Lower lobe of right lung (tissue), 2 donors: ENCODE measurements around the gene PID1. TPM values are rescaled to one million over a fixed set of nuclear protein-coding genes. Genes with fewer than 3 reads are reported as not detected.

Experiments used
- ATAC-seq, 2 donors: fragments of 200-7000 bp; cut with Tn5 transposase; one replicate each; pipeline ENCODE4 v1.9.1; 2020 to 2022; ENCODE audit warnings: mild to moderate bottlenecking in 2 of 2, moderate library complexity in 2 of 2
- DNase-seq: peaks from one replicate; pipeline ENCODE4 v3.0.0-alpha.2; 2020
- H3K27ac ChIP-seq: fragments of 200-600 bp; one replicate; pipeline ENCODE4 v1.8.0; 2022
- H3K27me3 ChIP-seq: fragments of 200-600 bp; one replicate; pipeline ENCODE4 v1.8.0; 2022; ENCODE audit warnings: low read depth
- H3K36me3 ChIP-seq: fragments of 200-600 bp; one replicate; pipeline ENCODE4 v1.8.0; 2022; ENCODE audit warnings: mild to moderate bottlenecking
- H3K4me1 ChIP-seq: fragments of 200-600 bp; one replicate; pipeline ENCODE4 v1.8.0; 2022
- H3K4me3 ChIP-seq: fragments of 200-600 bp; one replicate; pipeline ENCODE4 v1.8.0; 2022; ENCODE audit warnings: mild to moderate bottlenecking
- H3K9me3 ChIP-seq: fragments of 200-600 bp; one replicate; pipeline ENCODE4 v1.8.0; 2022
- intact Hi-C: fragments of 100-400 bp; cut with DNase I; formaldehyde crosslinking; loops from one replicate; pipeline ENCODE4 v1.11.0; 2022
- total RNA-seq: library from RNA; stranded (reverse); fragmentation: NEBNext Ultra II Directional; extraction: Animal tissue kit (Norgen Biotek cat#: 25700); gene quantifications from one replicate; pipeline ENCODE4 v1.2.1, GENCODE V29; 2021
- TF ChIP-seq, protein P1 (sequence below): fragments of 200-600 bp; IDR thresholded peaks from one replicate; pipeline ENCODE4 v1.8.0; 2022; ENCODE audit warnings: antibody characterized with exemption, mild to moderate bottlenecking
- donor health status: DM: no; HTN: yes; CAD: no; lungs with severe emphysema.

Gene PID1
- total RNA-seq, 1 donor from 2014 or later: 48.0 TPM

DNA sequence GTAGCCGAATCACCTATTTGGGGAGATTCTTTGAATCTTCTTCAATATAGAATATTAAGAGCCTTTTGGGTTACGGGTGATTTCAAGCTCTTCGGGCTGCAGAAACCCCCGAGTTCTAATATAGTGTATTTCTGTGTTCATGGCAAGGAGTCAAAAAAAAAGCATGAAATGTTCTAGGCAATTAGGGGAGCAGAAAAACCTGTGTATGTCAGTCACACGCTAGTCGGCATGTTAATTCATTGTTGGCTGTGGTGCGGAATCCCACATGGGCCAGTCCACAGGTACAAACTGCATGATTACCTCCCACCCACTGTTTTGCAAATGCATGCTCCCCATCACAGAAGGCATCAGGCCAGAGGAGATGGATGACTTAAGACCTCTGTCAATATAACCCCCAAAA lies 161.9 kb downstream of the PID1 start:
- H3K27ac ChIP-seq: no peak overlapping the region
- H3K27me3 ChIP-seq: no peaks in the 10 kb centered on the region
- intact Hi-C loops: no loop called here
- no peaks in the 10 kb centered on the region for H3K4me1 ChIP-seq
- TF ChIP-seq, protein P1, sequence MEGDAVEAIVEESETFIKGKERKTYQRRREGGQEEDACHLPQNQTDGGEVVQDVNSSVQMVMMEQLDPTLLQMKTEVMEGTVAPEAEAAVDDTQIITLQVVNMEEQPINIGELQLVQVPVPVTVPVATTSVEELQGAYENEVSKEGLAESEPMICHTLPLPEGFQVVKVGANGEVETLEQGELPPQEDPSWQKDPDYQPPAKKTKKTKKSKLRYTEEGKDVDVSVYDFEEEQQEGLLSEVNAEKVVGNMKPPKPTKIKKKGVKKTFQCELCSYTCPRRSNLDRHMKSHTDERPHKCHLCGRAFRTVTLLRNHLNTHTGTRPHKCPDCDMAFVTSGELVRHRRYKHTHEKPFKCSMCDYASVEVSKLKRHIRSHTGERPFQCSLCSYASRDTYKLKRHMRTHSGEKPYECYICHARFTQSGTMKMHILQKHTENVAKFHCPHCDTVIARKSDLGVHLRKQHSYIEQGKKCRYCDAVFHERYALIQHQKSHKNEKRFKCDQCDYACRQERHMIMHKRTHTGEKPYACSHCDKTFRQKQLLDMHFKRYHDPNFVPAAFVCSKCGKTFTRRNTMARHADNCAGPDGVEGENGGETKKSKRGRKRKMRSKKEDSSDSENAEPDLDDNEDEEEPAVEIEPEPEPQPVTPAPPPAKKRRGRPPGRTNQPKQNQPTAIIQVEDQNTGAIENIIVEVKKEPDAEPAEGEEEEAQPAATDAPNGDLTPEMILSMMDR: no peak
- H3K4me3 ChIP-seq: no peak overlapping the region
- H3K36me3 ChIP-seq: no peaks in the 10 kb centered on the region
- ATAC-seq: no peak
- no peaks in the 10 kb centered on the region for H3K9me3 ChIP-seq
- DNase-seq: no peak

DNA sequence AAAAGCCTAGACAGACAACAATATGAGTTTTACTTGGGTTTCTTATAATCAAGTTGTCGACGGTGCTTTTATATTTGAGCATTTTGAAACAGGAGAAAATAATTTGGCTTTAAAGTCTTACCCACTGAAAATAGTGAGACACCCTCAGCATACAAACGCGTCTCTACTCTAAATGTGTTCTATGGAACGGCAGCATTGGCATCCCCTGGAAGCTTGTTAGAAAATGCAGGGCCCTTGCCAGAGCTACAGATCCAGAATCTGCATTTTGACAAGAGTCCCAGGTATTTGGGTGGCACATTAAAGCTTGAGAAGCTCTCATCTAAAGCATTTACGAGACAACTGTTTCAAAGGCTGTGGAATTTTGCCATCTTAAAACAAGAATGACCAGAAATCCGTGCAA lies 163.5 kb downstream of the PID1 start:
- no peak for DNase-seq
- H3K27me3 ChIP-seq: no peaks in the 10 kb centered on the region
- no peak for ATAC-seq
- H3K27ac ChIP-seq: no peak overlapping the region
- no peaks in the 10 kb centered on the region for H3K36me3 ChIP-seq
- TF ChIP-seq, protein P1: no peak
- no peak overlapping the region for H3K4me3 ChIP-seq
- no peaks in the 10 kb centered on the region for H3K9me3 ChIP-seq
- H3K4me1 ChIP-seq: no peaks in the 10 kb centered on the region
- intact Hi-C loops: no loop called here

DNA sequence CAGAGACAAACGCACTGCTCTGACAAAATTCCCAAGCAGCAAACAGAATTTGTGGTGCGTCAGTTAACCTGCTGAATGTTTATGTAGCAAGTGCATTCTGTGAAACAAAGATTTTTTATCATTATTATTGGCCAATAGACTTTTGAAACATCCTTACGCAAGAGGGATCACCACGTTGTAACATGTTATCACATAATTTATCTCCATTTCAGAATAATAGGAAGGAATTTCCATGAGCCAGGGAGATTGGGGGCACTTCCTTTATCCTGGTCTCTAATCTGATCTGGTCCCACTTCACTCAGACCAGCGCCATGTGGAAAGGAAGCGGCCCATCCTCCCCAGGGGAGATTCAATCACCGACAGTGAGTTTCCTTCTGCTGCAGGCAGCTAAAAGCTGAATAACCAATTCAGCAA lies 166.1 kb downstream of the PID1 start:
- Histone ChIP-seq H3K27me3 (no peaks in the 10 kb centered on the region), H3K36me3 (no peaks in the 10 kb centered on the region), H3K4me1 (no peaks in the 10 kb centered on the region), H3K27ac (no peak overlapping the region), H3K4me3 (no peak overlapping the region), H3K9me3 (no peaks in the 10 kb centered on the region)
- DNase-seq (no peak), ATAC-seq (no peak)
- intact Hi-C loops: no loop called here
- TF ChIP-seq, protein P1: no peak

DNA sequence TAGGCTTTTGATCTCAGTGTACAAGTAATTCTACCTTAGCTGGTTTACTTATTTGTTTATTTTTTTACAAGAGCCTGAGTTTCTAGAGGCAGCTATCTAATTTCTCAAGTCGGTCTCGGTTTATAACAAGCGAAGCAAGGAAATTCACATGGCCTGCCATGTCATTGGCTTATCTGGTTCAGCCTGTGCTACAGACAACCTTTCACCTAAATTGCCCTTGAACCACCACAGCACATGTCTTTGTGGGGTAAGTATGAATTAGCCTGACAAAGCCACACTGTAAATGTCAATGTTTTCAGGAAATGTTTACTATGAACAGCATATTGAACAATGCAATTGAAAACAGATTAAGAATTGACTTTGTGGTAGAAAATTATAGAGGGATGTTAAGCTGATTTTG lies 167.1 kb downstream of the PID1 start:
- ATAC-seq (no peak), DNase-seq (no peak)
- no peaks in the 10 kb centered on the region for H3K36me3 ChIP-seq
- TF ChIP-seq, protein P1: no peak
- no peak overlapping the region for H3K27ac ChIP-seq
- no peak overlapping the region for H3K4me3 ChIP-seq
- H3K27me3 ChIP-seq: no peaks in the 10 kb centered on the region
- H3K4me1 ChIP-seq: no peaks in the 10 kb centered on the region
- intact Hi-C loops: no loop called here
- H3K9me3 ChIP-seq: no peaks in the 10 kb centered on the region

DNA sequence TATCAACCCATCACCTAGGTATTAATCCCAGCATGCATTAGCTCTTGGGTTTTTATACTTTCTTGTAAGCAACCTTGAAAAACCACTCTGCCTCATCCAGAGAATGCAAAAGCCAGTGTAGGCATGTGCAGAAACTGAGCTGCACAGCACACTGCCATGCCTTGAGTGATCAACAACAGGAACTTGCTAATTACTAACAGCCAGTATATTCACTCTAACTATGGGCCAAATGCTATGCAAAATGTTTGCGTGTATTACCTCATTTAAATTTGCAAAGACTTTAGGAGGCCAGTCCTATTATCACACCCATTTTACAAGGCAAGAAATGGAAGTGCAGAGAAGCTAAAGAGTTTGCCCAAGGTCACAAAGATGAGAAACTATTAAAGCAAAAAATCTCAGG lies 169.8 kb downstream of the PID1 start:
- DNase-seq (no peak), ATAC-seq (no peak)
- no peaks in the 10 kb centered on the region for H3K9me3 ChIP-seq
- intact Hi-C loops: no loop called here
- H3K27ac ChIP-seq: no peak overlapping the region
- TF ChIP-seq, protein P1: no peak
- no peak overlapping the region for H3K4me3 ChIP-seq
- H3K36me3 ChIP-seq: no peaks in the 10 kb centered on the region
- no peaks in the 10 kb centered on the region for H3K4me1 ChIP-seq
- no peaks in the 10 kb centered on the region for H3K27me3 ChIP-seq

DNA sequence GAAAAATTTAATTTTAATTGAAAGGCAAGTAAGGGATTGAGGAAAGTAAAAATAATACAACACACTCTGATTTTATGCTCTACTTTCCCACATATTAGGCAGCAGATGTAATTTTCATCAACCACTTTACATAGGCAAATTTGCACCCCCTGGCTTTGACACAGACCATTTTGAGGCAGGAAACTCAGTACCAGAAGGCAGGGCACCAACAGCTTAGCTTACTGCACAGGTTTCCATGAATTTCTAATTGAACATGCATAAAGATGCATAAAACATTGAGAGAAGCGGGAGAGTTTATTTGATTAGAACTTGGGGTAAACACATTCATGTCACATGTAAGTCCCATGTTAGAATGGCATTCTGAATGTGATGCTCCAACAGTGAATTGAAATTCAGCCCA lies 171.9 kb downstream of the PID1 start:
- Histone ChIP-seq H3K9me3 (no peaks in the 10 kb centered on the region), H3K36me3 (no peaks in the 10 kb centered on the region), H3K27me3 (no peaks in the 10 kb centered on the region), H3K27ac (no peak overlapping the region), H3K4me1 (no peaks in the 10 kb centered on the region), H3K4me3 (no peak overlapping the region)
- no peak for ATAC-seq
- DNase-seq: no peak
- intact Hi-C loops: no loop called here
- TF ChIP-seq, protein P1: no peak
